B cell (primary cell): Measurements from ENCODE around the gene KIF3A. TPM values are rescaled to one million over a fixed set of nuclear protein-coding genes. Genes with fewer than 3 reads are reported as not detected.

Source experiments
- ATAC-seq: fragments of 200-7000 bp; cut with Tn5 transposase; one replicate; pipeline ENCODE4 v1.10.0; 2021; ENCODE audit warnings: low read depth, mild to moderate bottlenecking, moderate number of reproducible peaks, moderate library complexity
- CTCF ChIA-PET: fragments of 350-600 bp; sonication (Branson Sonifier 250); formaldehyde crosslinking; loops from one replicate; lab custom pipeline; 2021; ENCODE audit warnings: antibody characterized with exemption, inconsistent platforms; lab: Charles Lee
- POLR2A ChIA-PET: fragments of 350-600 bp; sonication (Branson Sonifier 250); formaldehyde crosslinking; loops from one replicate; lab custom pipeline; 2021; ENCODE audit warnings: antibody characterized with exemption; lab: Charles Lee
- DNase-seq: peaks from one replicate; pipeline ENCODE4 v3.0.0; 2013
- H2AFZ ChIP-seq: 2 replicates; pipeline ENCODE4 v1.6.1; 2012; ENCODE audit warnings: mild to moderate bottlenecking, low read depth, low read length; ENCODE audit not compliant: insufficient read depth, poor library complexity, severe bottlenecking
- H3K27ac ChIP-seq, 2 donors: 1 replicate in 1 of 2; 2 replicates in 1 of 2; pipeline ENCODE4 v1.5.1; 2012 to 2013; ENCODE audit warnings: low read length in 2 of 2, mild to moderate bottlenecking in 2 of 2, moderate library complexity in 1 of 2
- H3K27me3 ChIP-seq, 4 experiments: fragments of 200-600 bp in 1 of 4; sonication (generic) in 1 of 4; replicated peaks in 1 of 4; 1 replicate in 2 of 4; 2 replicates in 2 of 4; pipeline versions ENCODE4 v1.6.1 to v1.7.0; 2013 to 2016; ENCODE audit warnings: low read length in 3 of 4, mild to moderate bottlenecking in 2 of 4, mixed read lengths in 1 of 4, moderate library complexity in 1 of 4; ENCODE audit not compliant: insufficient read depth in 4 of 4, control insufficient read depth in 3 of 4; ENCODE audit errors: control extremely low read depth in 1 of 4
- H3K36me3 ChIP-seq, 2 experiments: replicated peaks in 1 of 2; 1 replicate in 1 of 2; 2 replicates in 1 of 2; pipeline versions ENCODE4 v1.6.1 to v1.7.1; 2013; ENCODE audit warnings: low read length in 1 of 2; ENCODE audit not compliant: insufficient read depth in 2 of 2, control insufficient read depth in 1 of 2; ENCODE audit errors: control extremely low read depth in 1 of 2, extremely low read depth in 1 of 2
- H3K4me1 ChIP-seq, 2 donors: fragments of 200-600 bp in 1 of 2; sonication (generic) in 1 of 2; 1 replicate in 1 of 2; 2 replicates in 1 of 2; pipeline versions ENCODE4 v1.5.1 to v1.6.1; 2013 to 2017; ENCODE audit warnings: low read length in 2 of 2; ENCODE audit not compliant: control insufficient read depth in 2 of 2, insufficient read depth in 2 of 2
- H3K4me2 ChIP-seq: replicated peaks from 2 replicates; pipeline ENCODE3; 2012; ENCODE audit warnings: mild to moderate bottlenecking, low read depth, low read length; ENCODE audit not compliant: poor library complexity, severe bottlenecking
- H3K4me3 ChIP-seq, 5 experiments: fragments of 200-600 bp in 1 of 5; sonication (generic) in 1 of 5; 1 replicate in 3 of 5; 2 replicates in 2 of 5; pipeline versions ENCODE4 v1.5.1 to v1.7.0; 2011 to 2016; ENCODE audit warnings: low read length in 4 of 5, mild to moderate bottlenecking in 4 of 5, low read depth in 2 of 5, control low read depth in 1 of 5, moderate library complexity in 1 of 5; ENCODE audit not compliant: insufficient read depth in 1 of 5; ENCODE audit errors: control extremely low read depth in 1 of 5, extremely low read depth in 1 of 5
- H3K79me2 ChIP-seq: fragments of 200-600 bp; sonication (generic); one replicate; pipeline ENCODE4 v1.6.0; 2016; ENCODE audit warnings: low read length; ENCODE audit not compliant: control insufficient read depth, insufficient read depth
- H3K9ac ChIP-seq: fragments of 200-600 bp; sonication (generic); 2 replicates; pipeline ENCODE4 v1.6.1; 2017; ENCODE audit warnings: mild to moderate bottlenecking, low read length, moderate library complexity
- H3K9me3 ChIP-seq, 3 donors: one replicate each; pipeline versions ENCODE4 v1.6.1 to v1.7.1; 2013; ENCODE audit warnings: low read length in 2 of 3; ENCODE audit not compliant: control insufficient read depth in 2 of 3, insufficient read depth in 1 of 3; ENCODE audit errors: control extremely low read depth in 1 of 3
- H4K20me1 ChIP-seq: 2 replicates; pipeline ENCODE4 v1.6.0; 2012; ENCODE audit warnings: mild to moderate bottlenecking, low read length; ENCODE audit not compliant: insufficient read depth, control insufficient read depth, poor library complexity, severe bottlenecking
- H3K27ac Mint-ChIP-seq: one replicate; pipeline ENCODE4 v1.8.0; 2021; ENCODE audit warnings: mixed read lengths
- H3K27me3 Mint-ChIP-seq: one replicate; pipeline ENCODE4 v1.8.0; 2021; ENCODE audit warnings: mixed read lengths
- H3K4me1 Mint-ChIP-seq: one replicate; pipeline ENCODE4 v1.8.0; 2021; ENCODE audit warnings: mixed read lengths
- H3K4me3 Mint-ChIP-seq: one replicate; pipeline ENCODE4 v1.8.0; 2021; ENCODE audit warnings: mixed read lengths
- H3K9me3 Mint-ChIP-seq: one replicate; pipeline ENCODE4 v1.8.0; 2022; ENCODE audit warnings: mixed read lengths; ENCODE audit not compliant: insufficient read depth
- CTCF ChIP-seq: fragments of 200-600 bp; IDR thresholded peaks from one replicate; pipeline ENCODE4 v1.8.0; 2022; ENCODE audit warnings: antibody characterized with exemption, mild to moderate bottlenecking
- EZH2 ChIP-seq: IDR thresholded peaks from 2 replicates; pipeline ENCODE4 v1.6.1; 2012; ENCODE audit warnings: borderline replicate concordance, low read depth, mild to moderate bottlenecking, moderate library complexity, low read length; ENCODE audit not compliant: insufficient read depth, poor library complexity, severe bottlenecking
- WGBS: methylation state at CpG from one replicate; pipeline ENCODE4 v1.1.5; 2013; ENCODE audit warnings: missing lambda C conversion rate; ENCODE audit not compliant: insufficient coverage; 5-methylcytosine and 5-hydroxymethylcytosine counted together
- intact Hi-C: fragments of 100-400 bp; cut with micrococcal nuclease; formaldehyde crosslinking; loops from one replicate; pipeline ENCODE4 v1.10.0; 2022
- polyA plus RNA-seq: library from polyadenylated mRNA; depleted of rRNA; stranded (reverse); fragments of >200 nt; gene quantifications from 2 replicates; pipeline ENCODE4 v1.2.3, GENCODE V29; 2012
- total RNA-seq, 2 donors: library from RNA; stranded (reverse); fragments of 120-200 nt in 1 of 2; gene quantifications; 1 replicate in 1 of 2; 2 replicates in 1 of 2; pipeline versions ENCODE4 v1.2.3 to v1.2.4, GENCODE V29; 2013 to 2022

The KIF3A gene
- total and polyA plus RNA-seq, 2 donors (not counting 1 experiment from before 2014, with no cell fraction given) = 1.3 to 16.0 TPM

GRCh38 chr5:132760049-132760420 lies 22.7 kb upstream of the KIF3A start:
- Mint-ChIP-seq H3K4me3 (no peak overlapping the region), H3K27ac (no peak overlapping the region), H3K4me1 (no peaks in the 10 kb centered on the region), H3K27me3 (no peaks in the 10 kb centered on the region), H3K9me3 (no peaks in the 10 kb centered on the region)
- Histone ChIP-seq H3K4me1 (no peaks in the 10 kb centered on the region), H3K79me2 (no peaks in the 10 kb centered on the region), H3K9ac (no peak overlapping the region), H3K4me2 (no peak overlapping the region), H3K4me3 (no peak overlapping the region), H3K27ac (no peak overlapping the region), H3K27me3 (no peaks in the 10 kb centered on the region), H4K20me1 (no peaks in the 10 kb centered on the region), H3K36me3 (no peaks in the 10 kb centered on the region), H3K9me3 (no peaks in the 10 kb centered on the region), H2AFZ (no peak overlapping the region)
- ATAC-seq = no peak
- ChIA-PET POLR2A (no interaction called here), CTCF (no interaction called here)
- intact Hi-C loops = no loop called here
- WGBS = 95% methylated on average over 9 of the region's 12 CpGs
- TF ChIP-seq EZH2 = no peak
- no peak for DNase-seq

DNA sequence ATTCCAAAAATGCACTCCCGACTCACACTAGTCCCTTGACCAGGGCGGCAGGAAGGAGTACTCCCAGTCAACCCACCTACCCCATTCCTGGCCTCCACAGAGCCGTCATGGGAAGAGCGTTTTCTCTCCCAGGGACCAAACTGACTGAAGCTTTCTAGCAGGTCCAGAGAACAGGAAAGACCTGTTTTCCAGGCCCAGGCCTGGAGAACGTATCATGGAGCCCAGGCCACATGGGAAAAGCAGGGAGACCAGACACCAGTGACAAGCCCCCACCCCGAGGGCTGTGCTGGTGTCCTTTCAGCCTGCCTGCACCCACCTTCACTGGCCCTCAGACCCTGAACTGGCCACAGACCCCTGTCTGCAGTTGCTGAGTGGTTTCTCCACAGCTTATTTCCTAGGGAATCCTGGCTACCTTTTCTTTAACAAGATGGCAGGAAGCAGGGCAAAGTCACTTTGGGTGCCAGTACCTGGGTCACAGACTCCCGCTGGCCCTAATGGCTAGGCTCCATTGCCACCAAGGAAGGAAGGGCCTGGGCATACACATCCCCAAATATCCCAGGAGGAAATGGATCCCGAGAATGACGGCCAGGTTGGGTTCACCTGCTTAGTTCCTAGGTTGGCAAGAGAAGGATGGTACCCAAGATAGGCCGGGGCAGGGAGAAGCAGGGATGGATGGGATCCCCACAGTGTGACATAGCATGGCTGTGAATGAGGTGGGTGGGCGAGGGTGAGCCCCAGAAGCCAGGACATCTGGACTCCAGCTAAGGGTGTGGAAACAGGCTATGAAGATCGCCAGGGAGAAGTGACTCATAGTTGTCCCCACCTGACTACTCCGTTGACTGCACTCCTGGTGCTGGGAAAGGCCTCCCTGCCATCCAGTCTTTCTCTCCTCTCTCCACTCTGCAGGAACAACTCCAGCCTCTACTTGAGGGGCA lies 22.0 kb upstream of the KIF3A start:
- POLR2A ChIA-PET = no interaction called here
- Histone ChIP-seq H4K20me1 (no peaks in the 10 kb centered on the region), H3K36me3 (no peaks in the 10 kb centered on the region), H3K4me2 (no peak overlapping the region), H3K4me1 (no peaks in the 10 kb centered on the region), H3K79me2 (no peaks in the 10 kb centered on the region), H2AFZ (no peak overlapping the region), H3K9me3 (no peaks in the 10 kb centered on the region), H3K27me3 (no peaks in the 10 kb centered on the region), H3K27ac (no peak overlapping the region), H3K9ac (no peak overlapping the region), H3K4me3 (no peak overlapping the region)
- no peaks in the 10 kb centered on the region for H3K9me3 Mint-ChIP-seq
- CTCF ChIA-PET = no interaction called here
- no peak for TF ChIP-seq CTCF
- no peak for TF ChIP-seq EZH2
- DNase-seq (no peak), ATAC-seq (no peak)
- no peak overlapping the region for H3K4me3 Mint-ChIP-seq
- H3K27me3 Mint-ChIP-seq = no peaks in the 10 kb centered on the region
- no peaks in the 10 kb centered on the region for H3K4me1 Mint-ChIP-seq
- H3K27ac Mint-ChIP-seq = no peak overlapping the region
- intact Hi-C loops = no loop called here
- 97% methylated on average over 13 of the region's 13 CpGs for WGBS
